Measurements from ENCODE around the gene ARHGAP1. TPM values are rescaled to one million over a fixed set of nuclear protein-coding genes. Genes with fewer than 3 reads are reported as not detected.

ARHGAP1 gene
- total and polyA plus RNA-seq, 4 donors = 27.8 to 185 (median 123) TPM

DNA sequence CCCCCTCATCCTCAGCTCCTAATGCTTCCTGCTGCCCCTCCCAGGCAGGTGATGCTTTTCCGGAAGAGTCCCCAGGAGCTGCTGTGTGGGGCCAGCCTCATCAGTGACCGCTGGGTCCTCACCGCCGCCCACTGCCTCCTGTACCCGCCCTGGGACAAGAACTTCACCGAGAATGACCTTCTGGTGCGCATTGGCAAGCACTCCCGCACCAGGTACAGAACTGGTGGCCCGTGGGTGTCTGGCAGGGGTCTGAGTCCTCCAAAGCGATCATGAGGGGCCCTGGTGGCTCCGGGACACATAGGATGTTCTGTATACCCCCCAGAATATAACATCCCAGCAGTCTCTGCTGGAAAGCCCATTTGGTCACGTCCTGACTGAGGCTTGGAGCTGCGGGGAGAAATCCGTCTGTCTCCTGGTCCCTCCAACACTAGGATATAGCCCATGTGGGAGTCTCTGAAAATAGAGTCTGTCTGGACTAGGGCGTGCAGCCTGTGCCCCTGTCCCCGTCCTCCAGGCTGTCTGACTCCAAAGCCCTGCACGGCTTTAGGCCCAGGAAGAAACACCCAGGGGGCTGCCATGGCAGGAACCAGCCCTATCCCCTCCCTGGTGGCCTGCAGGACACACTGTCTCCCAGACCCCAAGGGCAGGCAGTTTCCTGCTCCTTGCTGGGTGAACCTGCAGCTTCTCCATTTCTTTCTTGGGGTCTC lies 27.7 kb upstream of the ARHGAP1 start:
- 81 to 86% methylated on average over 17 of the region's 17 CpGs for WGBS, 2 donors
- intact Hi-C loops (cut with DNase I) = no loop called here
- Histone ChIP-seq H3K9me3 (ENCODE audit: control insufficient read depth, low read length) (no peaks in the 10 kb centered on the region), H3K27ac (ENCODE audit: low read depth in 1 of 2, low read length in 2 of 2) (no peak overlapping the region), H3K4me1 (ENCODE audit: control insufficient read depth in 1 of 2, insufficient read depth in 2 of 2, low read length in 2 of 2) (no peaks in the 10 kb centered on the region), H3K27me3 (ENCODE audit: control insufficient read depth in 1 of 2, insufficient read depth in 2 of 2, low read length in 1 of 2) (no peaks in the 10 kb centered on the region), H3K4me3 (ENCODE audit: low read length in 2 of 2) (no peak overlapping the region), H3K36me3 (ENCODE audit: control insufficient read depth in 1 of 2, insufficient read depth in 2 of 2, low read length in 1 of 2) (no peaks in the 10 kb centered on the region)
- ATAC-seq (ENCODE audit: low FRiP score) (no peak), DNase-seq (peak; percentile 37 to 70)

DNA sequence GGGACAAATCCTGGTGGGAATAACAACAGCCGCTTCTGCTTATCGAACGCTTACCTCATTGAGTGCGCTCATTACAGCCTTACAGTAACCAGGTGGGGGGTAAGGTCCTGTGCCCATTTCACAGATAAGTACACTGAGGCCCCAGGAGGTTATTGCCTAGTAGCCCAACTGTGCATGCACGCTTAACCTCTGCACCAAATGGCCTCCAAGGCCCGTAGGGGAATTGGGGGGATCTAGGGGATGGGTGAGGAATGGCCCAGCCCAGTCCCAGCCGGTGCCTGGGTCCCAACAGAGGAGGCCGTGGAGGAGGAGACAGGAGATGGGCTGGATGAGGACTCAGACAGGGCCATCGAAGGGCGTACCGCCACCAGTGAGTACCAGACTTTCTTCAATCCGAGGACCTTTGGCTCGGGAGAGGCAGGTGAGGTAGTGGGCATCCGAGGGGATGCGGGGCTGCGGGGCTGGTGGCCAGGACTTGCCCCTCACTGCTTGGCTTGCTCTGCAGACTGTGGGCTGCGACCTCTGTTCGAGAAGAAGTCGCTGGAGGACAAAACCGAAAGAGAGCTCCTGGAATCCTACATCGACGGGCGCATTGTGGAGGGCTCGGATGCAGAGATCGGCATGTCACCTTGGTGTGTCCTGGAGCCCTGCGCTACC lies 25.9 kb upstream of the ARHGAP1 start:
- Histone ChIP-seq H3K27ac (ENCODE audit: low read depth in 1 of 2, low read length in 2 of 2) (no peak overlapping the region), H3K9me3 (ENCODE audit: control insufficient read depth, low read length) (no peaks in the 10 kb centered on the region), H3K36me3 (ENCODE audit: control insufficient read depth in 1 of 2, insufficient read depth in 2 of 2, low read length in 1 of 2) (no peaks in the 10 kb centered on the region), H3K4me3 (ENCODE audit: low read length in 2 of 2) (no peak overlapping the region), H3K4me1 (ENCODE audit: control insufficient read depth in 1 of 2, insufficient read depth in 2 of 2, low read length in 2 of 2) (no peaks in the 10 kb centered on the region), H3K27me3 (ENCODE audit: control insufficient read depth in 1 of 2, insufficient read depth in 2 of 2, low read length in 1 of 2) (no peaks in the 10 kb centered on the region)
- WGBS, 2 donors = 92 to 93% methylated on average over 26 of the region's 26 CpGs
- intact Hi-C loops (cut with DNase I) = no loop called here
- ATAC-seq (ENCODE audit: low FRiP score) = no peak
- DNase-seq = peak in 1 of 2 donors; percentile 59

- no peaks in the 10 kb centered on the region for H3K4me1 ChIP-seq (ENCODE audit: control insufficient read depth in 1 of 2, insufficient read depth in 2 of 2, low read length in 2 of 2)
- no peak overlapping the region for H3K4me3 ChIP-seq (ENCODE audit: low read length in 2 of 2)
- ATAC-seq (ENCODE audit: low FRiP score) (no peak), DNase-seq (peak in 1 of 2 donors; percentile 62)
- intact Hi-C loops (cut with DNase I) = no loop called here
- 87 to 91% methylated on average over 19 of the region's 19 CpGs for WGBS, 2 donors
- no peaks in the 10 kb centered on the region for H3K36me3 ChIP-seq (ENCODE audit: control insufficient read depth in 1 of 2, insufficient read depth in 2 of 2, low read length in 1 of 2)
- H3K27me3 ChIP-seq (ENCODE audit: control insufficient read depth in 1 of 2, insufficient read depth in 2 of 2, low read length in 1 of 2) = no peaks in the 10 kb centered on the region
- no peak overlapping the region for H3K27ac ChIP-seq (ENCODE audit: low read depth in 1 of 2, low read length in 2 of 2)
- no peaks in the 10 kb centered on the region for H3K9me3 ChIP-seq (ENCODE audit: control insufficient read depth, low read length)
Measured at GRCh38 chr11:46725338-46726205, 25.2 kb upstream of the ARHGAP1 start.

DNA sequence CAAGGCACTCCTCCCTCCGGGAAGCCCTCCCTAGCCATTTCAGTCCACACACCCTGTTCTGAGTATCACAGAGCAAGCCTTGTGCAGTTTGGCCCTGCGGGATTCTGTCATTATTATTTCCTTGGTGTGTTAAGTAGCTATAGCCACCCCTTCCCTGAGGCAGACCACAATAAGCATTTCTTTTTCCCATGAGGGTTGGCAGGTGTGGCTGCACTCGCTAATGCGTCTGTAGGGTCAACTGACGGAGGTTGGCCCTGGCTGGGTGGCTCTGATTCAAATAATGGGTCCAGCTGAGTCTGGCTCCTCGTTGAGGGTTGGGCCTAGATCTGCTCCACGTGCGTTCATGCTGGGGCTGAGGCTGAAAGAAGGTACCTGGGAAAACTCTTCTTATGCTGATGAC lies 23.7 kb upstream of the ARHGAP1 start:
- intact Hi-C loops (cut with DNase I) = no loop called here
- H3K36me3 ChIP-seq (ENCODE audit: control insufficient read depth in 1 of 2, insufficient read depth in 2 of 2, low read length in 1 of 2) = no peaks in the 10 kb centered on the region
- no peaks in the 10 kb centered on the region for H3K27me3 ChIP-seq (ENCODE audit: control insufficient read depth in 1 of 2, insufficient read depth in 2 of 2, low read length in 1 of 2)
- WGBS, 2 donors = 63 to 65% methylated on average over 8 of the region's 8 CpGs
- DNase-seq (no peak), ATAC-seq (ENCODE audit: low FRiP score) (no peak)
- no peaks in the 10 kb centered on the region for H3K4me1 ChIP-seq (ENCODE audit: control insufficient read depth in 1 of 2, insufficient read depth in 2 of 2, low read length in 2 of 2)
- H3K4me3 ChIP-seq (ENCODE audit: low read length in 2 of 2) = no peak overlapping the region
- H3K27ac ChIP-seq (ENCODE audit: low read depth in 1 of 2, low read length in 2 of 2) = no peak overlapping the region
- no peaks in the 10 kb centered on the region for H3K9me3 ChIP-seq (ENCODE audit: control insufficient read depth, low read length)

DNA sequence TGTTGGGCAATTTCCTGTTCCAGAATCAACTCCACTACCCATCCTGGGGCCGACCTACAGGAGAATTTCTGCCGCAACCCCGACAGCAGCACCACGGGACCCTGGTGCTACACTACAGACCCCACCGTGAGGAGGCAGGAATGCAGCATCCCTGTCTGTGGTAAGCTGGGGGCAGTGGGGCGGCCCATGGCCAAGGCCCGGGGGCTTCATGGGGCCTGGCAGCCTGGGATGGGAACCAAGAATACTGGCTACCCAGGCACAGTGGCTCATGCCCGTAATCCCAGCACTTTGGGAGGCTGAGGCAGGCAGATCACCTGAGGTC lies 22.9 kb upstream of the ARHGAP1 start:
- 88 to 90% methylated on average over 8 of the region's 8 CpGs for WGBS, 2 donors
- Histone ChIP-seq H3K36me3 (ENCODE audit: control insufficient read depth in 1 of 2, insufficient read depth in 2 of 2, low read length in 1 of 2) (no peaks in the 10 kb centered on the region), H3K27me3 (ENCODE audit: control insufficient read depth in 1 of 2, insufficient read depth in 2 of 2, low read length in 1 of 2) (no peaks in the 10 kb centered on the region), H3K9me3 (ENCODE audit: control insufficient read depth, low read length) (no peaks in the 10 kb centered on the region), H3K4me3 (ENCODE audit: low read length in 2 of 2) (no peak overlapping the region), H3K4me1 (ENCODE audit: control insufficient read depth in 1 of 2, insufficient read depth in 2 of 2, low read length in 2 of 2) (no peaks in the 10 kb centered on the region), H3K27ac (ENCODE audit: low read depth in 1 of 2, low read length in 2 of 2) (no peak overlapping the region)
- intact Hi-C loops (cut with DNase I) = no loop called here
- ATAC-seq (ENCODE audit: low FRiP score) (no peak), DNase-seq (no peak)

DNA sequence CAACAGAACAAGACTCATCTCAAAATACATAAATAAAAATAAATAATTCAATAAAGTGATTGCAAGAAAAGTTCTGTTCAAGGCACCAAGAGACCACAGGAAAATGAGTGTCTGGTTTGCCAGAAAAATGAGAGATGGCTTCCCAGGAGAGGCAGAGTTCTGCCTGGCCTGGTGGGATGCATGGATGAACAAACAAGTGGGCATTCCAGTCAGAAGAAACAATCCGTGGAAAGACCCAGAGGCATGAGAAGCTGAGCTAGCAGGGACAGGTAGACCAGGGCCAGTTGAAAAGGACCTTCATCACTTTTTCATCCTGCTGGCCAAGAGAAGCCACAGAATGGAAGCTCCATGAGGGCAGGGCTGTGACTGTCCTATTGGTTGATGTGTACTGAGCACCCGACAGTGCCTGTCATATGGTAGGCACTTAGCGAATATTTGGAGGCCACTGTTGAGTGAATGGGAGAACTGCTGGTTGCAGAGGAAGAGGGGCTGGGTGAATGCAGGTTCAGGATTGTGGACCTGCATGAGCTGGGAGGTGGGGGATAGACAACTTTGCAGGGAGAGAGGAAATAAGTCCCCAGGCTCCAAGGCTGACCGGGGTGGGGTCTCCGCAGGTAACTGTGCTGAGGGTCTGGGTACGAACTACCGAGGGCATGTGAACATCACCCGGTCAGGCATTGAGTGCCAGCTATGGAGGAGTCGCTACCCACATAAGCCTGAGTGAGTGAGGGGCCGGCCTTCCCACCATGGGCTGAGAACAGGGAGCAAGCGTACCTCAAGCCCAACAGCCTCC lies 22.3 kb upstream of the ARHGAP1 start:
- Histone ChIP-seq H3K9me3 (ENCODE audit: control insufficient read depth, low read length) (no peaks in the 10 kb centered on the region), H3K27me3 (ENCODE audit: control insufficient read depth in 1 of 2, insufficient read depth in 2 of 2, low read length in 1 of 2) (no peaks in the 10 kb centered on the region), H3K4me3 (ENCODE audit: low read length in 2 of 2) (no peak overlapping the region), H3K36me3 (ENCODE audit: control insufficient read depth in 1 of 2, insufficient read depth in 2 of 2, low read length in 1 of 2) (no peaks in the 10 kb centered on the region), H3K4me1 (ENCODE audit: control insufficient read depth in 1 of 2, insufficient read depth in 2 of 2, low read length in 2 of 2) (no peaks in the 10 kb centered on the region), H3K27ac (ENCODE audit: low read depth in 1 of 2, low read length in 2 of 2) (no peak overlapping the region)
- no peak for ATAC-seq (ENCODE audit: low FRiP score)
- intact Hi-C loops (cut with DNase I) = no loop called here
- 93 to 95% methylated on average over 11 of the region's 11 CpGs for WGBS, 2 donors
- DNase-seq = no peak

GRCh38 chr11:46721286-46721685 lies 20.9 kb upstream of the ARHGAP1 start:
- Histone ChIP-seq H3K27ac (ENCODE audit: low read depth in 1 of 2, low read length in 2 of 2) (no peak overlapping the region), H3K4me1 (ENCODE audit: control insufficient read depth in 1 of 2, insufficient read depth in 2 of 2, low read length in 2 of 2) (no peaks in the 10 kb centered on the region), H3K4me3 (ENCODE audit: low read length in 2 of 2) (no peak overlapping the region), H3K27me3 (ENCODE audit: control insufficient read depth in 1 of 2, insufficient read depth in 2 of 2, low read length in 1 of 2) (no peaks in the 10 kb centered on the region), H3K36me3 (ENCODE audit: control insufficient read depth in 1 of 2, insufficient read depth in 2 of 2, low read length in 1 of 2) (no peaks in the 10 kb centered on the region), H3K9me3 (ENCODE audit: control insufficient read depth, low read length) (no peaks in the 10 kb centered on the region)
- whole genome bisulfite sequencing, 2 donors = 81 to 84% methylated on average over 6 of the region's 6 CpGs
- DNase-seq (no peak), ATAC-seq (ENCODE audit: low FRiP score) (no peak)
- intact Hi-C loops (cut with DNase I) = no loop called here

DNA sequence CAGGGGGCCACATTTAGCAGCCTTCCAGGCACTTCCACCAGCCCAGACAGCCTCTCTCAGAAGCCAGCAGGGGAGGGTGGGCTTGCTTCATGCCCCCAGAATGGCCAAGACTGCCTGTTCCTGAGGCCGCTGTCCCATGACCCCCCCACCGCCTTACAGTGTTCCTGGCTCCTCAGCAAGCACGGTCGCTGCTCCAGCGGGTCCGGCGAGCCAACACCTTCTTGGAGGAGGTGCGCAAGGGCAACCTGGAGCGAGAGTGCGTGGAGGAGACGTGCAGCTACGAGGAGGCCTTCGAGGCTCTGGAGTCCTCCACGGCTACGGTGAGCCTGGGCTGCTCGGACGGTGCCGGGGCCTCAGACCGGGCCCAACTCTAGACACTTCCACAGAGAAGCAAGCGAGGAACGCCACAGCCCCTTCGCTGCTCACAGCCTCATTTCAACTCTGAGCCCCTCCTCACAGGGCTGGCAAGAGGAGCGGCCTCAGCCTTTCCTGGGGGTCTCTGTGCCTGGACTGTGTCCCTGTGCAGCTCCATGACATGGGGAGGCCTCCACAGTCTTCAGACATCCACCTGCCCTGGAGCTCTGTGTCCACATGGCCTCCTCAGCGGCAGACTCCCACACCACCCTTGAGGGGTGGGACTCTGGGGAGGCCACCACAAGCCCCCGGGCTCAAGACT lies 19.3 kb upstream of the ARHGAP1 start:
- Histone ChIP-seq H3K36me3 (ENCODE audit: control insufficient read depth in 1 of 2, insufficient read depth in 2 of 2, low read length in 1 of 2) (no peaks in the 10 kb centered on the region), H3K27ac (ENCODE audit: low read depth in 1 of 2, low read length in 2 of 2) (no peak overlapping the region), H3K9me3 (ENCODE audit: control insufficient read depth, low read length) (no peaks in the 10 kb centered on the region), H3K4me3 (ENCODE audit: low read length in 2 of 2) (no peak overlapping the region), H3K4me1 (ENCODE audit: control insufficient read depth in 1 of 2, insufficient read depth in 2 of 2, low read length in 2 of 2) (no peaks in the 10 kb centered on the region), H3K27me3 (ENCODE audit: control insufficient read depth in 1 of 2, insufficient read depth in 2 of 2, low read length in 1 of 2) (no peaks in the 10 kb centered on the region)
- DNase-seq (no peak), ATAC-seq (ENCODE audit: low FRiP score) (peak; percentile 13)
- intact Hi-C loops (cut with DNase I) = no loop called here
- WGBS, 2 donors = 91 to 92% methylated on average over 25 of the region's 25 CpGs

All from aorta (tissue), 5 donors.